ENCODE data around the gene FOXO1.

DNA sequence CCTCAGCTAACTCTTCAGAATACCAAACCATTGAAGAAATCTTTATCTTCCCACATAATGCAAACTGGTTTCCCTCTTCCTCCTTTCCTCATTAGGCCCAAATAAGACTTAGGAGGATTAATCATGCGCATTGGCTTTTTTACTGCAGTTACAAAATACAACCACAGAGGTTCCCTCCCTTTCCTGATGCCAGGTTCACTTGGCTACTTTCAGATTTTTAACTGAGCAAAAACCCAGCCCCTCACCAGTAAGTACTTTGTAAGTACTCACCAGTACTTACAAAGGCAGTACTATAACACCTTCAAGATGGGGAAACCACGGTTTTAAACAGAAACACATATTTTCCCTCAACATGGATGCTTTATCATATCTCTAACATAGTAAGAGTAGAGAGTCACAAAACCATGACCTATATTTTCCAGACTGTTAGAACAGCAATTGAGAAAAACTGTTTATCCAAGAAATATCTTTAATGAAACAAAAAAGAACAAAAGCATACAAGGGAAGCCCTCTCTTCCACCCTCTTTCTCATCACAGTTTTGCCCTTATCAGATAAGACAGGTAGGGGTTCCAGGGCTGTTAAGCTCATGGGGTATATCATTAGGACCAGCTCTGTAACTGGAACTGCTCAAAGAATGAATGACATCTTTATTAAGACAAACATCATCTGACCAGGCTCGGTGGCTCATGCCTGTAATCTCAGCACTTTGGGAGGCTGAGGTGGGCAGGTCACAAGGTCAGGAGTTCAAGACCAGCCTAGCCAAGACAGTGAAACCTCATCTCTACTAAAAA is 12.7 kb downstream of the FOXO1 start:
- TF ChIP-seq, protein P1, sequence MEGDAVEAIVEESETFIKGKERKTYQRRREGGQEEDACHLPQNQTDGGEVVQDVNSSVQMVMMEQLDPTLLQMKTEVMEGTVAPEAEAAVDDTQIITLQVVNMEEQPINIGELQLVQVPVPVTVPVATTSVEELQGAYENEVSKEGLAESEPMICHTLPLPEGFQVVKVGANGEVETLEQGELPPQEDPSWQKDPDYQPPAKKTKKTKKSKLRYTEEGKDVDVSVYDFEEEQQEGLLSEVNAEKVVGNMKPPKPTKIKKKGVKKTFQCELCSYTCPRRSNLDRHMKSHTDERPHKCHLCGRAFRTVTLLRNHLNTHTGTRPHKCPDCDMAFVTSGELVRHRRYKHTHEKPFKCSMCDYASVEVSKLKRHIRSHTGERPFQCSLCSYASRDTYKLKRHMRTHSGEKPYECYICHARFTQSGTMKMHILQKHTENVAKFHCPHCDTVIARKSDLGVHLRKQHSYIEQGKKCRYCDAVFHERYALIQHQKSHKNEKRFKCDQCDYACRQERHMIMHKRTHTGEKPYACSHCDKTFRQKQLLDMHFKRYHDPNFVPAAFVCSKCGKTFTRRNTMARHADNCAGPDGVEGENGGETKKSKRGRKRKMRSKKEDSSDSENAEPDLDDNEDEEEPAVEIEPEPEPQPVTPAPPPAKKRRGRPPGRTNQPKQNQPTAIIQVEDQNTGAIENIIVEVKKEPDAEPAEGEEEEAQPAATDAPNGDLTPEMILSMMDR (conservative IDR thresholded peaks at IDR 0.05) = no peak
- no peak for TF ChIP-seq EZH2 (IDR thresholded peaks at IDR 0.05; ENCODE audit: low read depth)
